MCF 10A (cell line): Measurements from ENCODE around the gene COG7. TPM values are rescaled to one million over a fixed set of nuclear protein-coding genes. Genes with fewer than 3 reads are reported as not detected.

ENCODE experiments used
- BruUV-seq: library from RNA; stranded (reverse); fragments of 400-500 nt; replicated peaks from 2 replicates; lab custom pipeline; 2021; lab: Mats Ljungman, UMichigan
- CTCF ChIA-PET: fragments of 300-600 bp; sonication (Branson Sonifier 250); formaldehyde crosslinking; extraction: SDS; loops from one replicate; lab custom pipeline; 2021; ENCODE audit warnings: antibody characterized with exemption, inconsistent platforms; lab: Yijun Ruan, JAX
- POLR2A ChIA-PET: fragments of 300-600, 350-650 bp; sonication (Branson Sonifier 250); formaldehyde crosslinking; extraction: SDS; loops from one replicate; lab custom pipeline; 2020; ENCODE audit warnings: antibody characterized with exemption, inconsistent platforms; lab: Yijun Ruan, JAX
- DNase-seq: peaks from one replicate; pipeline ENCODE4 v3.0.0-alpha.2; 2018; ENCODE audit not compliant: unreplicated experiment
- H3K27ac Mint-ChIP-seq: one replicate; pipeline ENCODE4 v1.8.0; 2022; ENCODE audit warnings: mild to moderate bottlenecking, low read depth, mixed read lengths; ENCODE audit not compliant: unreplicated experiment
- H3K27me3 Mint-ChIP-seq: one replicate; pipeline ENCODE4 v1.8.0; 2022; ENCODE audit warnings: mixed read lengths; ENCODE audit not compliant: insufficient read depth, unreplicated experiment
- H3K36me3 Mint-ChIP-seq: one replicate; pipeline ENCODE4 v1.8.0; 2022; ENCODE audit warnings: mild to moderate bottlenecking, moderate library complexity, mixed read lengths; ENCODE audit not compliant: insufficient read depth, unreplicated experiment
- H3K4me1 Mint-ChIP-seq: one replicate; pipeline ENCODE4 v1.8.0; 2022; ENCODE audit warnings: mixed read lengths; ENCODE audit not compliant: insufficient read depth, unreplicated experiment
- H3K4me3 Mint-ChIP-seq: one replicate; pipeline ENCODE4 v1.8.0; 2022; ENCODE audit warnings: mild to moderate bottlenecking, moderate library complexity, mixed read lengths; ENCODE audit not compliant: unreplicated experiment
- H3K9me3 Mint-ChIP-seq: one replicate; pipeline ENCODE4 v1.8.0; 2022; ENCODE audit warnings: mixed read lengths; ENCODE audit not compliant: unreplicated experiment
- CTCF ChIP-seq: fragments of 200-600 bp; IDR thresholded peaks from one replicate; pipeline ENCODE4 v1.8.0; 2022; ENCODE audit warnings: antibody characterized with exemption, mild to moderate bottlenecking; ENCODE audit not compliant: unreplicated experiment
- intact Hi-C: fragments of 100-400 bp; cut with micrococcal nuclease; formaldehyde crosslinking; loops from 2 replicates; pipeline ENCODE4 v1.14.1; 2022
- total RNA-seq: library from RNA; stranded (reverse); gene quantifications from 2 replicates; pipeline ENCODE4 v1.2.3, GENCODE V29; 2022

COG7 gene
- total RNA-seq, 1 experiment from 2014 or later, result 10.0 TPM

DNA sequence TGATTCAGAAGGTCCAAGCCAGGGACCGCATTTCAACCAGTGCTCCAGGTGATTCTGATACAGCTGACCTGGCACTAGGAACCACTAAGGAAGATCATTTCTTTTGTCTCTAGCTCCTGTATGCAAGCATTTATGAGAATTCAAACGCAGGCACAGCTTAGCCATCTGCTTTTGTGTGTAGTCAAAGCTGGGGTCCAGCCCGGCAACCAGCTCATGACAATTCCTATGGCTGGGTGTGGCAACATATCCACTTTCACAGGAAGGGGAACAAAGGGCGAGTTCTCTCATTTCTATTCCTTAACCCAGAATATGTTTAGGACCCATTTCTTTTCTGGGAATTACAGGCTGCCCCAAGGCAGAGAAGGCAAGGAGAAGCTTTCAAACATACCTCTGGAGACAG is 27.3 kb upstream of the COG7 start:
- Mint-ChIP-seq H3K4me1 (no peaks in the 10 kb centered on the region), H3K27ac (no peak overlapping the region), H3K27me3 (no peaks in the 10 kb centered on the region), H3K36me3 (peaks cover 95% of the 10 kb centered on the region), H3K9me3 (no peaks in the 10 kb centered on the region), H3K4me3 (no peak overlapping the region)
- DNase-seq, result no peak
- no TSS peak for BruUV-seq
- intact Hi-C loops, result no loop called here
- TF ChIP-seq CTCF, result no peak
- CTCF ChIA-PET, result interaction anchor here (0.5 to 0.7 kb wide), 2 partner anchors 10 to 1706 kb away, joined by 3 to 4 read pairs; no protein-coding TSS in a partner anchor
- POLR2A ChIA-PET, result interaction anchor here (1.1 to 1.5 kb wide), 2 partner anchors 10 to 17 kb away, joined by 3 to 6 read pairs; no protein-coding TSS in a partner anchor

- Mint-ChIP-seq H3K4me3 (no peak overlapping the region), H3K4me1 (no peaks in the 10 kb centered on the region), H3K9me3 (no peaks in the 10 kb centered on the region), H3K36me3 (peaks cover 93% of the 10 kb centered on the region), H3K27ac (no peak overlapping the region), H3K27me3 (no peaks in the 10 kb centered on the region)
- no TSS peak for BruUV-seq
- ChIA-PET CTCF (interaction anchor here (0.9 kb wide), 1 partner anchor 10 kb away, joined by 3 read pairs; no protein-coding TSS in a partner anchor), POLR2A (interaction anchor here (1.1 to 1.5 kb wide), 2 partner anchors 11 to 18 kb away, joined by 3 to 6 read pairs; no protein-coding TSS in a partner anchor)
- intact Hi-C loops, result no loop called here
- DNase-seq, result no peak
- TF ChIP-seq CTCF, result no peak
Observed at GRCh38 chr16:23479138-23479537, 26.1 kb upstream of the COG7 start.

- H3K9me3 Mint-ChIP-seq, result no peaks in the 10 kb centered on the region
- CTCF ChIA-PET, result no interaction called here
- no peaks in the 10 kb centered on the region for H3K27me3 Mint-ChIP-seq
- intact Hi-C loops, result no loop called here
- no peak overlapping the region for H3K27ac Mint-ChIP-seq
- no TSS peak for BruUV-seq
- POLR2A ChIA-PET, result interaction anchor here (1.5 kb wide), 1 partner anchor 19 kb away, joined by 6 read pairs; no protein-coding TSS in a partner anchor
- TF ChIP-seq CTCF, result no peak
- no peaks in the 10 kb centered on the region for H3K4me1 Mint-ChIP-seq
- no peak overlapping the region for H3K4me3 Mint-ChIP-seq
- no peak for DNase-seq
- H3K36me3 Mint-ChIP-seq, result peaks cover 96% of the 10 kb centered on the region
Observed at GRCh38 chr16:23478566-23478965, 25.6 kb upstream of the COG7 start.

GRCh38 chr16:23476289-23476688 is 23.3 kb upstream of the COG7 start:
- Mint-ChIP-seq H3K27me3 (no peaks in the 10 kb centered on the region), H3K36me3 (peaks cover 82% of the 10 kb centered on the region), H3K4me3 (no peak overlapping the region), H3K4me1 (no peaks in the 10 kb centered on the region), H3K27ac (no peak overlapping the region), H3K9me3 (no peaks in the 10 kb centered on the region)
- intact Hi-C loops, result no loop called here
- TF ChIP-seq CTCF, result no peak
- BruUV-seq, result no TSS peak
- CTCF ChIA-PET, result interaction anchor here (0.9 kb wide), 1 partner anchor 13 kb away, joined by 3 read pairs; no protein-coding TSS in a partner anchor
- POLR2A ChIA-PET, result no interaction called here
- DNase-seq, result no peak
